ENCODE results near the gene GUCY1B1. TPM values are rescaled to one million over a fixed set of nuclear protein-coding genes. Genes with fewer than 3 reads are reported as not detected.
A peak's percentile ranks its signal among the peaks of the same experiment; 100 is the strongest.

Gene GUCY1B1
- total RNA-seq, 1 experiment from 2014 or later, result 0.39 TPM

GRCh38 chr4:155757745-155758265 is 1.0 kb upstream of the GUCY1B1 start:
- intact Hi-C loops (cut with micrococcal nuclease; ENCODE audit: unreplicated experiment), result loop anchor here (5.0 kb wide), 1 partner anchor 156 kb away; no protein-coding TSS in a partner anchor
- ChIA-PET POLR2A (ENCODE audit: unreplicated experiment) (no interaction called here), CTCF (no interaction called here)
- Histone ChIP-seq H3K27ac (no peak overlapping the region), H3K4me1 (replicated peaks; ENCODE audit: insufficient read depth) (no peaks in the 10 kb centered on the region), H2AFZ (no peak overlapping the region), H3F3A (ENCODE audit: insufficient read depth, low read depth) (no peaks in the 10 kb centered on the region), H3K9me3 (ENCODE audit: insufficient read depth, low read depth) (no peaks in the 10 kb centered on the region), H3K9me2 (ENCODE audit: insufficient read depth) (no peaks in the 10 kb centered on the region), H3K4me3 (no peak overlapping the region), H4K20me1 (ENCODE audit: insufficient read depth) (no peaks in the 10 kb centered on the region), H3K4me2 (no peak overlapping the region), H3K79me2 (ENCODE audit: low read depth) (no peaks in the 10 kb centered on the region), H3K27me3 (ENCODE audit: insufficient read depth, low read depth) (no peaks in the 10 kb centered on the region; the same call in 1 of the 2 replicates), H3K36me3 (ENCODE audit: low read depth) (no peaks in the 10 kb centered on the region)
- BruUV-seq (replicated peaks), result no TSS peak
- TF ChIP-seq EZH2 (IDR thresholded peaks at IDR 0.05; ENCODE audit: low read depth), result no peak
- TF ChIP-seq CTCF (conservative IDR thresholded peaks at IDR 0.05), result no peak
- DNase-seq, result no peak

- no peaks in the 10 kb centered on the region for H3K9me3 ChIP-seq (ENCODE audit: insufficient read depth, low read depth)
- H3K4me3 ChIP-seq, result peak overlapping the region; percentile 55
- no peaks in the 10 kb centered on the region for H3K4me1 ChIP-seq (replicated peaks; ENCODE audit: insufficient read depth)
- peak overlapping the region; percentile 78 for H3K4me2 ChIP-seq
- peak overlapping the region; percentile 80 for H2AFZ ChIP-seq
- no TSS peak for BruUV-seq (replicated peaks)
- H3K27ac ChIP-seq, result no peak overlapping the region
- intact Hi-C loops (cut with micrococcal nuclease; ENCODE audit: unreplicated experiment), result loop anchor here (5.0 kb wide), 1 partner anchor 157 kb away; no protein-coding TSS in a partner anchor
- H3K79me2 ChIP-seq (ENCODE audit: low read depth), result no peaks in the 10 kb centered on the region
- DNase-seq, result peak in 1 of 2 experiments; percentile 18
- no peaks in the 10 kb centered on the region for H3K36me3 ChIP-seq (ENCODE audit: low read depth)
- no peaks in the 10 kb centered on the region for H3K9me2 ChIP-seq (ENCODE audit: insufficient read depth)
- H3K27me3 ChIP-seq (ENCODE audit: insufficient read depth, low read depth), result no peaks in the 10 kb centered on the region; the same call in 1 of the 2 replicates
- H3F3A ChIP-seq (ENCODE audit: insufficient read depth, low read depth), result no peaks in the 10 kb centered on the region
- ChIA-PET CTCF (interaction anchor here (0.6 to 0.7 kb wide), 3 partner anchors 109 to 194 kb away, joined by 3 to 4 read pairs (median 3); partner anchors contain the start of gene CTSO), POLR2A (ENCODE audit: unreplicated experiment) (no interaction called here)
- TF ChIP-seq EZH2 (IDR thresholded peaks at IDR 0.05; ENCODE audit: low read depth) (no peak), CTCF (conservative IDR thresholded peaks at IDR 0.05) (no peak)
- H4K20me1 ChIP-seq (ENCODE audit: insufficient read depth), result no peaks in the 10 kb centered on the region
Observed at GRCh38 chr4:155759372-155760252, 791 bp downstream of the GUCY1B1 start.

DNA sequence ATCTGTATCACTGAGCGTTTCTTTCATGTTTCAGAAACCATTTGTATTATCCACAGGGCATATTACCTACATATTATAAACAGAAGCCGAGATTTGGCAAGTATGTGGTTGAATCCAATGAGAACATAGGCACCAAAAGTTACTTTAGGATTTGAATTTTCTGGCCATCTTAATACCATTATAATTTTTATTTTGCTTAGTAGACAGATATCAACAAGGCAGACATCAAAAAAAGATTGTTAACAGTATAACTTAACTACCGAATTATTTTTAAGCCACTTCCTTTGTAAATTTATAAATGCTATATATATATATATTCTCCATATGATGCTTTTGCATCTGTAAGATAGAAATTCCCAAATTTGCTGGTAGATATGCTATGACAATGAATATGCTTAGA is 2.2 kb downstream of the GUCY1B1 start:
- Histone ChIP-seq H3K9me3 (ENCODE audit: insufficient read depth, low read depth) (no peaks in the 10 kb centered on the region), H3K4me2 (no peak overlapping the region), H3K4me1 (replicated peaks; ENCODE audit: insufficient read depth) (no peaks in the 10 kb centered on the region), H3K27me3 (ENCODE audit: insufficient read depth, low read depth) (no peaks in the 10 kb centered on the region; the same call in 1 of the 2 replicates), H3K4me3 (no peak overlapping the region), H3K36me3 (ENCODE audit: low read depth) (no peaks in the 10 kb centered on the region), H4K20me1 (ENCODE audit: insufficient read depth) (no peaks in the 10 kb centered on the region), H3K79me2 (ENCODE audit: low read depth) (no peaks in the 10 kb centered on the region), H2AFZ (no peak overlapping the region), H3K9me2 (ENCODE audit: insufficient read depth) (no peaks in the 10 kb centered on the region), H3F3A (ENCODE audit: insufficient read depth, low read depth) (no peaks in the 10 kb centered on the region), H3K27ac (no peak overlapping the region)
- intact Hi-C loops (cut with micrococcal nuclease; ENCODE audit: unreplicated experiment), result no loop called here
- no peak for TF ChIP-seq CTCF (conservative IDR thresholded peaks at IDR 0.05)
- no peak for TF ChIP-seq EZH2 (IDR thresholded peaks at IDR 0.05; ENCODE audit: low read depth)
- ChIA-PET POLR2A (ENCODE audit: unreplicated experiment) (no interaction called here), CTCF (no interaction called here)
- DNase-seq, result no peak
- BruUV-seq (replicated peaks), result no TSS peak

Data from PC-9 (cell line).